GM12872 (cell line): ENCODE data around the gene VPS35.

Source experiments
- TF ChIP-seq, protein P1 (sequence below): IDR thresholded peaks from 3 replicates; pipeline ENCODE4 v1.5.1; 2011; ENCODE audit warnings: low read depth, mild to moderate bottlenecking, low read length, moderate library complexity; ENCODE audit not compliant: insufficient read depth

The VPS35 gene

GRCh38 chr16:46607529-46607928 is 81.4 kb downstream of the VPS35 start:
- TF ChIP-seq, protein P1, sequence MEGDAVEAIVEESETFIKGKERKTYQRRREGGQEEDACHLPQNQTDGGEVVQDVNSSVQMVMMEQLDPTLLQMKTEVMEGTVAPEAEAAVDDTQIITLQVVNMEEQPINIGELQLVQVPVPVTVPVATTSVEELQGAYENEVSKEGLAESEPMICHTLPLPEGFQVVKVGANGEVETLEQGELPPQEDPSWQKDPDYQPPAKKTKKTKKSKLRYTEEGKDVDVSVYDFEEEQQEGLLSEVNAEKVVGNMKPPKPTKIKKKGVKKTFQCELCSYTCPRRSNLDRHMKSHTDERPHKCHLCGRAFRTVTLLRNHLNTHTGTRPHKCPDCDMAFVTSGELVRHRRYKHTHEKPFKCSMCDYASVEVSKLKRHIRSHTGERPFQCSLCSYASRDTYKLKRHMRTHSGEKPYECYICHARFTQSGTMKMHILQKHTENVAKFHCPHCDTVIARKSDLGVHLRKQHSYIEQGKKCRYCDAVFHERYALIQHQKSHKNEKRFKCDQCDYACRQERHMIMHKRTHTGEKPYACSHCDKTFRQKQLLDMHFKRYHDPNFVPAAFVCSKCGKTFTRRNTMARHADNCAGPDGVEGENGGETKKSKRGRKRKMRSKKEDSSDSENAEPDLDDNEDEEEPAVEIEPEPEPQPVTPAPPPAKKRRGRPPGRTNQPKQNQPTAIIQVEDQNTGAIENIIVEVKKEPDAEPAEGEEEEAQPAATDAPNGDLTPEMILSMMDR: peak; percentile 16; the same call in 1 of the 3 replicates

GRCh38 chr16:46606231-46606630 is 82.7 kb downstream of the VPS35 start:
- TF ChIP-seq, protein P1: no peak
